ENCODE results near the gene ZNF622. TPM values are rescaled to one million over a fixed set of nuclear protein-coding genes. Genes with fewer than 3 reads are reported as not detected.
"Not testable (repeated sequence)": the region's sequence is repeated elsewhere in the genome, so short reads cannot be mapped to it uniquely, and the experiment has no call there.

ZNF622 gene
- polyA plus RNA-seq, 3 donors from 2014 or later: 56.9 to 57.8 (median 57.2) TPM

DNA sequence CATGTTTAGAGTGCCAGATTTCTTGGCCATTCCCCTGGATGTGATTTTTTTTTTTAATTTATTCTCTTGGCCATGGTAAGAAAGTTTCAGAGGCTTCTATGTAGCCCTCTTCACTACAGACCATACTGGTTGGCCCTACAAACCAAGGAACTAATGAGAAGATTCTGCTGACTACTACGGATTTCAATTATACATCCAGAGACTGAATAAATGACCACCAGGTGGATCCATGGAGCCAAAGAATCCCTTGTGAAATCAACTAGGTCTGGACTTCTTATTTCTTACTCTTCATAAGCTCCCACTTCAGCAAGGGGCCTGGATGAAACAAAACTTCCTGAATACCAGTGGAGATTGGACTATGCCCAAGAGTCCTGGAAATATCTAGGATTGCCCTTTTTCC lies 27.6 kb downstream of the ZNF622 start:
- Mint-ChIP-seq H3K27ac (no peak overlapping the region), H3K36me3 (peaks cover 0 to 8% (median 6%) of the 10 kb centered on the region in 3 donors), H3K27me3 (ENCODE audit: low read depth in 3 of 3) (peaks cover 1 to 4% (median 4%) of the 10 kb centered on the region in 3 donors), H3K4me3 (no peak overlapping the region), H3K9me3 (peaks cover 0 to 1% (median 0%) of the 10 kb centered on the region in 6 donors), H3K4me1 (no peaks in the 10 kb centered on the region)
- DNase-seq: no peak

DNA sequence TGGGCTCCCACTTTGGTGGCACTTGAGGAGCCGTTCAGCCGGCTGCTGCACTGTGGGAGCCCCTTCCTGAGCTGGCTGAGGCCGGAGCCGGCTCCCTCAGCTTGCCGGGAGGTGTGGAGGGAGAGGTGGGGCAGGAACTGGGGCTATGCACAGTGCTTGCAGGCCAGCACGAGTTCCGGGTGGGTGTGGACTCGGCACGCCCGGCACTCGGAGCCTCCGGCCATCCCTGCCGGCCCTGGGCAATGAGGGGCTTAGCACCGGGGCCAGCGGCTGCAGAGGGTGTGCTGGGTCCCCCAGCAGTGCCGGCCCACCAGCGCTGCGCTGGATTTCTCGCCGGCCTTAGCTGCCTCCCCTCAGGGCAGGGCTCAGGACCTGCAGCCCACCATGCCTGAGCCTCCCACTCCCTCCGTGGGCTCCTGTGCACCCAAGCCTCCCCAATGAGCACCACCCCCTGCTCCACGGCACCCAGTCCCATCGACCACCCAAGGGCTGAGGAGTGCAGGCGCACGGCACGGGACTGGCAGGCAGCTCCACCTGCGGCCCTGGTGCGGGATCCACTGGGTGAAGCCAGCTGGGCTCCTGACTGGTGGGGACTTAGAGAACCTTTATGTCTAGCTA lies 29.4 kb downstream of the ZNF622 start:
- H3K4me3 Mint-ChIP-seq; H3K27me3 Mint-ChIP-seq (ENCODE audit: low read depth in 3 of 3); DNase-seq; H3K36me3 Mint-ChIP-seq; H3K4me1 Mint-ChIP-seq; H3K27ac Mint-ChIP-seq; H3K9me3 Mint-ChIP-seq: not testable (repeated sequence)

DNA sequence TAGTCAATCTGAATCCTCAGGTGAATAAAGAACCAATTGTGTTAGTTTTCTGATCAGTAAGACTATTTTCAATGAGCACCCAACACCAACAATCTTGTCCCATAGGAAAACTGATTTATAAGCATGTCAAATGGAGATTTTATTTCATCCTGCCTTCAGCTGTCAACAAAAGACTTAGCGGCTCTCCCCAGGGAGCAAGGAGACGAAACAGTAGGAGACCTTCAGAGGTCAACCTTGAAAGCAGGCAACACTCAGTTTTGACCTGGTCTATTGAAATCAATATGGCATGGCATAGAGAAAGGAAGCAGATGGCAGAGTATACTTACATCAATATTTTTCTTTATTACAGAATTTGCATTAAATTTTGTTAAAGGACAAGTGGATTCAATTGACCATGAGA lies 34.1 kb downstream of the ZNF622 start:
- Mint-ChIP-seq H3K36me3 (peaks cover 0 to 3% (median 0%) of the 10 kb centered on the region in 3 donors), H3K4me3 (no peak overlapping the region), H3K4me1 (no peaks in the 10 kb centered on the region), H3K9me3 (no peaks in the 10 kb centered on the region), H3K27ac (no peak overlapping the region), H3K27me3 (ENCODE audit: low read depth in 3 of 3) (peaks cover 4 to 6% (median 5%) of the 10 kb centered on the region in 3 donors)
- no peak for DNase-seq

DNA sequence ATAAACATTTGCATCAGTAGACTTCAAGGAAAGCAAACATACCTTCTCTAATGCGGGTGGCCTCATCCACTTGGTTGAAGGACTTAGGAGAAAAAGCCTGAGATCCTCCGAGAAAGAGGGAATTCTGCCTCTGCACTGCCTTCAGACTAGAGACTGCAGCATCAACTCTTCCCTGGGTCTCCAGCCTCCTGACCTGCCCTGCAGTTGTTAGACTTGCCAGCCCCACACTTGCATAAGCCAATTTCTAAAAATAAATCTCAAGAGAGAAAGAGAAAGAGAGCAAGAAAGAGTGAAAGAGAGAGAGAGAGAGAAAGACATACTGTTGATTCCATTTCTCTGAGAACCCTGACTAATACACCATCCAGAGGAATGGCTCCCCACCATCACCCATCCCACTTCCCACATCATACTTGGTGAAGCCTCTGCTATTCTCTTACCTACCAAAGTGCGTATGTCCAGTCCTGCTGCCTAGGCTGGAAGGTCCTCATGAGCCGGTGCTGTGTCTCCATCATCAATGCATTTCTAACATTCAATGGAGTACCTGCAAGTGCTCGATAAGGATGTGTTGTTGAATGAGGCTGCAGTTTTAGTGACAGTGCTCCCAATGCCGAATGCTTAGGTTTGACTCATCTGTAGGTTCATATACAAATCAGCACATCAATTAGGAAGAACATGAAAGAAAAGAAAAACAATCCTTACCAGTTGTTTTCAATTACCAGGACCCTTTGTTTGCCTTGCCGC lies 35.1 kb downstream of the ZNF622 start:
- H3K36me3 Mint-ChIP-seq: peaks cover 0 to 3% (median 0%) of the 10 kb centered on the region in 3 donors
- DNase-seq: no peak
- no peaks in the 10 kb centered on the region for H3K4me1 Mint-ChIP-seq
- H3K9me3 Mint-ChIP-seq: no peaks in the 10 kb centered on the region
- no peak overlapping the region for H3K27ac Mint-ChIP-seq
- no peak overlapping the region for H3K4me3 Mint-ChIP-seq
- H3K27me3 Mint-ChIP-seq (ENCODE audit: low read depth in 3 of 3): peaks cover 4 to 5% (median 4%) of the 10 kb centered on the region in 3 donors

DNA sequence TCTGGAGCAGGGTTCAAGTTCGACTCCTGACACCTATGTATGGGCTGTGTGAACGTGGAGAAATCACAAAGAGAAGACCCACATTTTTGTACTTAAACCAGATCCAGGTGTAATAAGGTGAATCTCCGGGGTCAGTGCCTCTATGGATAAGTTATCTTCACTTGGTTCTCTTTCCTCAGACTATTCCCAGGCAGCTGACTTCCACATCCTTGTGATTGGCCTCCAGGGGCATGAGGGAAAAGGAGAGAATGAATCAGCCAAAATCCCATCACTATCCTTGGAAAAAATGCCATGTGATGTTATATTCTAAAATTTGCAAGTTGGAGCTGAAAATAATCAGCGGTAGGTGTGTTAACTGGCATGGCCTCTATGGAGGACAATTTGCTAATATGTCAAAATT lies 37.2 kb downstream of the ZNF622 start:
- no peaks in the 10 kb centered on the region for H3K4me1 Mint-ChIP-seq

DNA sequence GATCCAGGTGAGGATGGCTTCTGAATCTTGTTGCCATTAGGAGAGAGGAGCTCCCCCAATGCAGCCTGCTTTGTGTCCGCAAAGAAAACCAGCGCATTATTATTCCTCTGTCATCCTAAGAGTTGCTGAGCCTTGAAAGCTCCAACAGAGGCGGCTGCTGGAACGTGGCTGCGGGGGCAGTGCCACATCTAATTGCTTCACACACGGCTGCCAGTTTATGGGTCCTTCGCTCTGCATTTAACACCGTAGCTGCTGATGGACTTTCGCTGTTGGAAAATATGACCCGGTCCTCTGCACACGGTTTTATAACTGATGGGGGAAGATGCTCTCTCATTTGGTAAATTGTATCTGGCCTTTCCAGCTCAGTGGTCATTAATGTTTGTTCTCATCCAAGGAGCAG lies 38.0 kb downstream of the ZNF622 start:
- no peak for DNase-seq
- Mint-ChIP-seq H3K27me3 (ENCODE audit: low read depth in 3 of 3) (peaks cover 3 to 4% (median 4%) of the 10 kb centered on the region in 3 donors), H3K36me3 (peaks cover 0 to 3% (median 0%) of the 10 kb centered on the region in 3 donors), H3K4me1 (no peaks in the 10 kb centered on the region), H3K9me3 (no peaks in the 10 kb centered on the region), H3K27ac (no peak overlapping the region), H3K4me3 (no peak overlapping the region)

More for the DNA sequence above, 37.2 kb downstream of the ZNF622 start:
- no peak for DNase-seq
- H3K4me3 Mint-ChIP-seq: no peak overlapping the region
- peaks cover 0 to 3% (median 0%) of the 10 kb centered on the region in 3 donors for H3K36me3 Mint-ChIP-seq
- H3K27ac Mint-ChIP-seq: no peak overlapping the region
- H3K27me3 Mint-ChIP-seq (ENCODE audit: low read depth in 3 of 3): peaks cover 2 to 7% (median 3%) of the 10 kb centered on the region in 3 donors
- H3K9me3 Mint-ChIP-seq: no peaks in the 10 kb centered on the region

DNA sequence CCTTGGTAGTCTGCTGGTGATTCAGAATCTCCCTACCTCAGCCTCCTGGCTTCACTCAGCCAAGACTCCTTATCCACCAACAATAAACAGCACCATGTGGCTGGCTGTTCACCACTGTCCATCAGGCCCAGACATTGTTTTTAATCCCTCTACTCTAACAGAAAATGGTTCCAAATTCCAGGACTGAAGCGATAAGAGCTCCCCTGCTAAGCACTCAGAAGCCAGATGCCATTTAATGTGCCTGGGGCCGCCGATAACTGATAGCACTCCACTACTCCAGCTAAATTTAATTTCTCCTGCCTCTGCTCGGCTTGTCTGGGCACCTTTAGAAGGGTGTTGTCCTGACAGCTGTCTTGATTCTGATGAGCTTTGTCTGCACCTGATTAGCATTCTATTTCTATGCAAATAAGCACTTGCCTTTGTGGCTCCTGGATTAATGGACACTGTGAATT lies 47.1 kb downstream of the ZNF622 start:
- H3K36me3 Mint-ChIP-seq: no peaks in the 10 kb centered on the region
- no peak overlapping the region for H3K4me3 Mint-ChIP-seq
- no peaks in the 10 kb centered on the region for H3K4me1 Mint-ChIP-seq
- peaks cover 0 to 9% (median 2%) of the 10 kb centered on the region in 3 donors for H3K27me3 Mint-ChIP-seq (ENCODE audit: low read depth in 3 of 3)
- no peak for DNase-seq
- no peak overlapping the region for H3K27ac Mint-ChIP-seq
- H3K9me3 Mint-ChIP-seq: no peaks in the 10 kb centered on the region

DNA sequence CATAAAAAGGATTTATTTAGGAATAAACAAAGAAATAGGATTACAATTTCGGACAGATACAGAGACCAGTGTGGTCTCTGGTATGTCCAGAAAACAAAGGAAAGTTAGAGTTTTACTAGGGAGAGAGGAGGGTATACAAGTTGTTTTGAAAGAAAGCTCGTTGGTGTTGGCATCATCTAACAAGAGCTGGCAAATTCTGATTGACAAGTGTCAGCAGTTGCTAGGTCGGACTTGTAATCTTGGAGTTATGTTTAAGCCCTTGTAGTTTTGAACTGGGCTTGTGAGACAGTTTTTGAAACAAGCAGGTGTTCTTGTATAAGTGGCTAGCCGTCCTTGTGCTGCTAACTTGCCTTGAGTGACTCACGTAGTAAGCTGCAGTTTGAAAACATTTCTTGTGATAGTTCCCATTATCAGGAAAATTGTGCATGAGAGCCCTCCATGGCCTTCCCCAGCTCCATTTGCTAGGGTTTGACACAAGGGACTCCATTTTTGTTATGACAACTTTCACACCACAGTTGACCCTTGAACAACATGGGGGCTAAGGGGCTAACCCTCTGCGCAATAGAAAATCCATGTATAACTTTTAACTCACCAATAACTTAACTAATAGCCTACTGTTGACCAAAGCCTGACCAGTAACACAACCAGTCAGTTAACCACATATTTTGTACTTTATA lies 48.1 kb downstream of the ZNF622 start:
- H3K4me1 Mint-ChIP-seq: no peaks in the 10 kb centered on the region
- DNase-seq: no peak
- H3K27ac Mint-ChIP-seq: no peak overlapping the region

DNA sequence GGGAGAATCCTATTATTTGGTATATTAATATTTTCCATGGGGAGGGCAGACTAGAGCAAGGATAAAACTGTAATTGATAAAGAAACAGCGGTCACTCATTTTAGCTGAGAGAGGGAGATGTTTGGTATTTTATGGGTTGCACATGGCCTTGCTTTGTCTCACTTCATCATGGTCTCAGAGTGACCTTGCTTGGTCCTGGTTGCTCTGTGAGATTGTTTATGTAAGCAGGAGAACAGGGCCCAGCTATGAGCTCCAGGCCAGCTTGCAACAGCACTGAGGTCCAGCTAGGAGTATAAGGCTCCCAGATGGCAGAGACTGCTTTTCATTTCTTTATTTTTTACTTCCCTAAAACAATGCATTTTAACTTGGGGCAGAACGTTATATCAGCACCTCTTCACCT lies 50.7 kb downstream of the ZNF622 start:
- Mint-ChIP-seq H3K9me3 (peaks cover 0 to 1% (median 0%) of the 10 kb centered on the region in 6 donors), H3K27ac (no peak overlapping the region), H3K4me3 (no peak overlapping the region), H3K27me3 (ENCODE audit: low read depth in 3 of 3) (peaks cover 0 to 4% (median 0%) of the 10 kb centered on the region in 3 donors), H3K4me1 (no peaks in the 10 kb centered on the region), H3K36me3 (no peaks in the 10 kb centered on the region)
- no peak for DNase-seq

More for the DNA sequence above, 48.1 kb downstream of the ZNF622 start:
- no peaks in the 10 kb centered on the region for H3K36me3 Mint-ChIP-seq
- H3K4me3 Mint-ChIP-seq: no peak overlapping the region
- peaks cover 0 to 7% (median 0%) of the 10 kb centered on the region in 3 donors for H3K27me3 Mint-ChIP-seq (ENCODE audit: low read depth in 3 of 3)
- no peaks in the 10 kb centered on the region for H3K9me3 Mint-ChIP-seq

DNA sequence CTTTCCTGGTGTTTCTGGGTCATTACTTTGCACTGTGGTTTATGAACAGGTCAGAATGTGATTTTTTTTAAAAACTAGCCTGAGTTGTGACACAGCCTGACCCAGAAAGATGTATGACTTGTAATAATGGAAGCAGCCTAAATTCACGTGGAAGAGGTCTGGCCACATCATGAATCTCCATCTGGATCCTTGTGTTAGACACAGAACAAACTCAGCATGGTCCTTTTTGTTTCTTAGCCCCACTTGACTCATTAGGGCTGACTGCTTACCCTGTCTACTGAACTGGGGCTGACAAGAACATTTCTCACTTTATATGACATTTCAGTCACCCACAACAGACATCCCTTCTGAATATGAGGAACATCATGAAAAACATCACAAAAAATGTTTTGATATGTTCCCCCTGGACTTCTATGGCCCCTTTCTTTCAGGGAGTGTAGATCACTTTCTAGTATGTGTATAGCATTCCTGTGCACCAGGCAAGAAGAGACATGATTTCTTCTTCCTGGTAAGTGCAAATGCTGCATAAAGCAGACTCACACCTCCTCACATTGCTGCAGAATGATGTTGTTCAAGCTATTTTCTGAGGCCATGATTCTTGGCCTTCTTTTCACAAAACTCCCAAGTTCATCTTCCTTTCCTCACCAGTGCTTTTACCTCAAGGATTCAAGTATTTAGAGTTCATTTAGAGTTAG lies 52.3 kb downstream of the ZNF622 start:
- Mint-ChIP-seq H3K36me3 (no peaks in the 10 kb centered on the region), H3K4me3 (no peak overlapping the region), H3K4me1 (no peaks in the 10 kb centered on the region), H3K9me3 (peaks cover 0 to 2% (median 0%) of the 10 kb centered on the region in 6 donors), H3K27ac (no peak overlapping the region), H3K27me3 (ENCODE audit: low read depth in 3 of 3) (peaks cover 0 to 4% (median 0%) of the 10 kb centered on the region in 3 donors)
- DNase-seq: no peak

DNA sequence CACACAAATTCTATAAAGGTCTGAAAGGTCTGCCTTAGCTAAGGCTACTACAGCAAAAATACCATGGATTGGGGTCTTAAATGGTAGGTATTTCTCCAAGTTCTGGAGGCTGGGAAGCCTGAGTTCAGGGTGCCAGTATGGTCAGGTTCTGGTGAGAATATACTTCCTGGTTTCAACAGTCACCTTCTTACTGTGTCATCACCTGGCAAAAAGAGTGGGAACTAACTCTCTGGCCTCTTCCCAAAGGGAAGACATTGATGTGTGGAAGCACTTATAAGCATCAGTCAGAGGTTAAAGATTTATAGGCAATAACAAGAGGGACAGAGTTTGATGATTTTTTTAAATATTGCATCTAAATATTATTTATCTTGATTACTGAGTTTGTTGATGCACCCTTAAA lies 53.0 kb downstream of the ZNF622 start:
- no peaks in the 10 kb centered on the region for H3K4me1 Mint-ChIP-seq
- H3K27ac Mint-ChIP-seq: no peak overlapping the region
- no peak overlapping the region for H3K4me3 Mint-ChIP-seq
- no peak for DNase-seq
- peaks cover 0 to 4% (median 0%) of the 10 kb centered on the region in 3 donors for H3K27me3 Mint-ChIP-seq (ENCODE audit: low read depth in 3 of 3)
- H3K36me3 Mint-ChIP-seq: no peaks in the 10 kb centered on the region
- H3K9me3 Mint-ChIP-seq: peaks cover 0 to 5% (median 0%) of the 10 kb centered on the region in 6 donors

DNA sequence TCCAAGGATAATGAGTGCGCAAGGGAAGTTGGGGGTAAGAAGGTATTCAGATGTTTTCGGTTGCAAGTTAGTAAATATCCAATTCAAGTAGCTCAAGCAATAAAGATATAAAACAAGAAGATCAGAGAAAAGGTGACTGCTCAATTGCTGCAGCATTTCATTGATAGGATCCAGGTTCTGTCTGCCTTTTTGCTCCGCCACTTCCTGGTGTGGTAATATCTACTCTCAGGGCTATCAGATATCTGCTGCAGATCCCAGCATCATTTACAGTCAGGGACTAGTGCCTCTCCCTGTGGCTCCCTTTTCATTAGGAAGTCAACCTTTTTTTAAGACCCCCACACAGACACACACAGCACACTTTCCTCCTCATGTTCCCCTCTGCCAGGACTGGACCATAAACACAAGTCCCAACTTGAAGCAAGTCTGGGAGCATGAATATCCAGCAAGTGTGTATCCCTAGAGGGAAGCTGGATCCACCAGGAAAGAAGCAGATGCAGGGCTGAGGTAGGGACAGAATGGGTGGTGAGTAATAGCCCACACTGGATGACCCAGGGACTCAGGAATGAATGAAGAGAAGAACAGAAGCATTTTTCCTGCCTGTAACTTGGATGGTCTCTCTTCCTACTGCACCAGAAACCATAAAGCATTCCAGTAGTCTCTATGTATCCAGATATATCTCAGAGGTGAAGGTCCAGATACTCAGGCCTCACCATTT lies 53.7 kb downstream of the ZNF622 start:
- DNase-seq: no peak
- no peak overlapping the region for H3K27ac Mint-ChIP-seq
- H3K27me3 Mint-ChIP-seq (ENCODE audit: low read depth in 3 of 3): peaks cover 0 to 4% (median 0%) of the 10 kb centered on the region in 3 donors
- H3K4me3 Mint-ChIP-seq: no peak overlapping the region
- H3K4me1 Mint-ChIP-seq: no peaks in the 10 kb centered on the region
- peaks cover 0 to 5% (median 0%) of the 10 kb centered on the region in 6 donors for H3K9me3 Mint-ChIP-seq
- H3K36me3 Mint-ChIP-seq: no peaks in the 10 kb centered on the region

DNA sequence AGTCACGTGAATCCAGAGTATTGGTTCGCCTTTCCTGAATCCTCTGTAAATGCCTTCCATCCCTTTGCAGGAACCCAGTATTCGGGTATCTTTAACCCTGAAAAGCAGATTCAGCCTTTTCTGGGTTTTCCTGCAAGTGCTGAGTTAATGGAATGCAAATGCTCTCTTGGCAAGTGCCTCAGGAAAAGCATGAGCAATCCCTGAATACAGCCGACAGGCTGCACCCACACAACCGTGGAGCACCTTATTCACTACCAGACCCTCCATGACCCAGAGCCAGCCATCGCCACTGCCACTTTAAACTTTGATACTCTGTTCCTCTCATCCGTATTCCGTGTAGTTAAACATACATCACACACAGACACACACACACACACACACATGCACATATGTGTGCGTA lies 54.4 kb downstream of the ZNF622 start:
- Mint-ChIP-seq H3K4me3 (no peak overlapping the region), H3K27me3 (ENCODE audit: low read depth in 3 of 3) (peaks cover 0 to 4% (median 0%) of the 10 kb centered on the region in 3 donors), H3K9me3 (peaks cover 0 to 5% (median 0%) of the 10 kb centered on the region in 6 donors), H3K4me1 (no peaks in the 10 kb centered on the region), H3K36me3 (no peaks in the 10 kb centered on the region), H3K27ac (no peak overlapping the region)
- no peak for DNase-seq

Measured in immature natural killer cell (primary cell).